ENCODE results near the gene EPO.

GRCh38 chr7:100692578-100692961 is 27.7 kb upstream of the EPO start:
- TF ChIP-seq POLR2A (IDR thresholded peaks at IDR 0.05; ENCODE audit: low read length) = no peak
- TF ChIP-seq GATA1 (IDR thresholded peaks at IDR 0.05; ENCODE audit: low read depth, low read length) = no peak
